Thoracic aorta (tissue), 2 donors: ENCODE results near the gene FMN2. TPM values are rescaled to one million over a fixed set of nuclear protein-coding genes. Genes with fewer than 3 reads are reported as not detected.

Source experiments
- ATAC-seq: fragments of 150-250 bp; one replicate; pipeline ENCODE4 v1.8.0; 2017; ENCODE audit warnings: low read depth; ENCODE audit not compliant: insufficient number of reproducible peaks, low FRiP score
- DNase-seq: peaks from one replicate; pipeline ENCODE4 v3.0.0-alpha.2; 2020; ENCODE audit warnings: low spot score
- H3K27ac ChIP-seq, 2 donors: fragments of 200-600 bp; sonication (generic); 1 replicate in 1 of 2; 2 replicates in 1 of 2; pipeline ENCODE4 v1.5.1; 2016; ENCODE audit warnings: mild to moderate bottlenecking in 2 of 2, moderate library complexity in 2 of 2
- H3K27me3 ChIP-seq: fragments of 200-600 bp; sonication (generic); replicated peaks from 2 replicates; pipeline ENCODE4 v1.6.0; 2016; ENCODE audit warnings: mild to moderate bottlenecking; ENCODE audit not compliant: insufficient read depth
- H3K36me3 ChIP-seq: fragments of 200-600 bp; sonication (generic); one replicate; pipeline ENCODE4 v1.5.1; 2016
- H3K4me1 ChIP-seq, 2 donors: fragments of 200-600 bp; sonication (generic); 1 replicate in 1 of 2; 2 replicates in 1 of 2; pipeline versions ENCODE4 v1.5.1 to v1.6.0; 2016; ENCODE audit warnings: low read depth in 2 of 2, mild to moderate bottlenecking in 1 of 2; ENCODE audit not compliant: control insufficient read depth in 1 of 2
- H3K4me3 ChIP-seq: fragments of 200-600 bp; sonication (generic); 2 replicates; pipeline ENCODE4 v1.5.1; 2016; ENCODE audit warnings: mild to moderate bottlenecking
- H3K9me3 ChIP-seq: fragments of 200-600 bp; sonication (generic); 2 replicates; pipeline ENCODE4 v1.5.1; 2016
- CTCF ChIP-seq: fragments of 200-600 bp; sonication (generic); IDR thresholded peaks from one replicate; pipeline ENCODE4 v1.5.1; 2019; ENCODE audit warnings: antibody characterized with exemption
- total RNA-seq, 2 donors: library from RNA; depleted of rRNA; stranded (reverse); fragments of >200 nt; gene quantifications; one replicate each; pipeline versions ENCODE4 v1.1.0 to v1.2.3, GENCODE V29; 2016

The FMN2 gene
- total RNA-seq, 2 donors from 2014 or later, result 0.14 to 0.71 TPM

- ATAC-seq (no peak), DNase-seq (no peak)
- no peak overlapping the region for H3K4me3 ChIP-seq
- H3K4me1 ChIP-seq, result no peaks in the 10 kb centered on the region
- no peak overlapping the region for H3K27ac ChIP-seq
- H3K36me3 ChIP-seq, result no peaks in the 10 kb centered on the region
- TF ChIP-seq CTCF, result no peak
- H3K9me3 ChIP-seq, result no peaks in the 10 kb centered on the region
- no peaks in the 10 kb centered on the region for H3K27me3 ChIP-seq
Measured at GRCh38 chr1:240294566-240294965, 202.9 kb downstream of the FMN2 start.

- H3K4me3 ChIP-seq, result no peak overlapping the region
- TF ChIP-seq CTCF, result no peak
- H3K27ac ChIP-seq, result no peak overlapping the region
- no peaks in the 10 kb centered on the region for H3K36me3 ChIP-seq
- H3K4me1 ChIP-seq, result no peaks in the 10 kb centered on the region
- H3K9me3 ChIP-seq, result no peaks in the 10 kb centered on the region
- ATAC-seq (no peak), DNase-seq (no peak)
- no peaks in the 10 kb centered on the region for H3K27me3 ChIP-seq
Measured at GRCh38 chr1:240295811-240296210, 204.1 kb downstream of the FMN2 start.

DNA sequence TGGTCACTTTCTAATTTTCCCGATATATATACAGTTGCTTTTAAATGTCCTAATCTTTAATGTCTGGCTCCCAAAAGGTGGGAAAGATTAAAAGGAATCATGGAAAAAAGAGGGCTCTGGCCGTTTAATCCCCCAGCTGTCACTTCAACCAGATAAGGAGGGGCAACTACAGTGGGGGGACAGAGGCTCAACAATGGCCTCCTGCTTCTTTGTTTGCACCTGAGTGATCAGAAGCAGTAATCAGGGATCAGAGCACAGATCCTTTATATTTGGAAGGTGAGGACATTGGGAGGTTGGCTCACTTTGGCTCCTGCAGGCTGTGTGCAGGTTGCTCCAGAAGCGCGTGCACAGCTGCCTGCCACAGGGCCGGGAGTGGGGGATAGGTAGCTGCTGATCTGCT, 212.8 kb downstream of the FMN2 start:
- no peak for DNase-seq

DNA sequence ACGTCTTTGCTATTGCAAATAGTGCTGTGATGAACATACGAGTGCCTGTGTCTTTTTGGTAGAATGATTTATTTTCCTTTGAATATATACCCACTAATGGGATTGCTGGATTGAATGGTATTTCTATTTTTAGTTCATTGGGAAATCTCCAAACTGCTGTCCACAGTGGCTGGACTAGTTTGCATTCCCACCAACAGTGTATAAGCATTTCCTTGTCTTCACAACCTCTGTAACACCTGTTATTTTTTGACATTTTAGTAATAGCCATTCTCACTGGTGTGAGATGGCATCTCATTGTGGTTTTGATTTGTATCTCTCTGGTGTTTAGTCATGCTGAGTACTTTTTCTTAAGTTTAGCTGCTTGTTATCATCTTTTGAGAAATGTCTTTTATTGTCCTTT, 215.0 kb downstream of the FMN2 start:
- DNase-seq (no peak), ATAC-seq (no peak)
- H3K36me3 ChIP-seq, result no peaks in the 10 kb centered on the region
- H3K27me3 ChIP-seq, result no peaks in the 10 kb centered on the region
- H3K9me3 ChIP-seq, result no peaks in the 10 kb centered on the region
- H3K27ac ChIP-seq, result no peak overlapping the region
- no peaks in the 10 kb centered on the region for H3K4me1 ChIP-seq
- no peak overlapping the region for H3K4me3 ChIP-seq
- no peak for TF ChIP-seq CTCF

More for the DNA sequence above, 212.8 kb downstream of the FMN2 start:
- Histone ChIP-seq H3K4me3 (no peak overlapping the region), H3K27ac (no peak overlapping the region), H3K36me3 (no peaks in the 10 kb centered on the region), H3K9me3 (no peaks in the 10 kb centered on the region), H3K4me1 (no peaks in the 10 kb centered on the region), H3K27me3 (no peaks in the 10 kb centered on the region)
- TF ChIP-seq CTCF, result no peak
- ATAC-seq, result no peak

DNA sequence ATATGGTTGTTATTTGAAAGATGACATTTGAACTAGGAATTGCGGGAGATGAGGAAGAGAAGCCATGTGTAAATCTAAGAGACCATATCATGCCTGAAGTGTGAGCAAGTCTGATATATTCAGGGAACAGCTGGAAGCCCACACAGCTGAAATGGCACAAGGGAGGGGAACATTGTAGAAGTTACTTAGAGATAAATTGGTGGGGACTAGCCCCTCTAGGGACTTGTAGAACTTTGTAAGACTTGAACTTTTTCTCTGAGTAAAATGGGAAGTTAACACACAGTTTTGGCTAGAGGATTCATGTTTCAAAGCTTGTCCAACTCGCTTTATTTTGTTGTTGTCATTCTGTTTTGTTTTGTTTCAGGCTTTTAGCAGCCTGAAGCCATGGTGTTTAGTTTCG, 216.4 kb downstream of the FMN2 start:
- Histone ChIP-seq H3K27ac (no peak overlapping the region), H3K4me3 (no peak overlapping the region), H3K4me1 (no peaks in the 10 kb centered on the region), H3K36me3 (no peaks in the 10 kb centered on the region), H3K9me3 (no peaks in the 10 kb centered on the region), H3K27me3 (no peaks in the 10 kb centered on the region)
- ATAC-seq, result no peak
- no peak for DNase-seq
- no peak for TF ChIP-seq CTCF
